Coronary artery (tissue), 2 donors: ENCODE measurements around the gene VGLL4.
"Not testable (repeated sequence)": the region's sequence is repeated elsewhere in the genome, so short reads cannot be mapped to it uniquely, and the experiment has no call there.

ENCODE experiments used
- DNase-seq: peaks from one replicate; pipeline ENCODE4 v3.0.0-alpha.2; 2017; ENCODE audit warnings: low spot score
- H3K27ac ChIP-seq, 2 donors: fragments of 200-600 bp; sonication (generic); one replicate each; pipeline ENCODE4 v1.5.1; 2016 to 2019
- H3K4me3 ChIP-seq: fragments of 200-600 bp; sonication (generic); 2 replicates; pipeline ENCODE4 v1.5.1; 2016; ENCODE audit warnings: mild to moderate bottlenecking, moderate library complexity
- CTCF ChIP-seq: fragments of 200-600 bp; sonication (generic); IDR thresholded peaks from one replicate; pipeline ENCODE4 v1.5.1; 2019; ENCODE audit warnings: antibody characterized with exemption

Gene VGLL4

GRCh38 chr3:11603628-11604027 lies 40.1 kb downstream of the VGLL4 start:
- peak; percentile 93 for DNase-seq

GRCh38 chr3:11602886-11603527 lies 40.7 kb downstream of the VGLL4 start:
- DNase-seq, result no peak
- no peak overlapping the region for H3K4me3 ChIP-seq
- peak overlapping the region; percentile 89 to 96 for H3K27ac ChIP-seq
- TF ChIP-seq CTCF, result no peak

More at GRCh38 chr3:11603628-11604027, 40.1 kb downstream of the VGLL4 start:
- Histone ChIP-seq H3K27ac (peak overlapping the region; percentile 89 to 96), H3K4me3 (peak overlapping the region; percentile 36)
- TF ChIP-seq CTCF, result no peak

- no peak for DNase-seq
- peak overlapping the region; percentile 89 to 96 for H3K27ac ChIP-seq
- no peak for TF ChIP-seq CTCF
- H3K4me3 ChIP-seq, result no peak overlapping the region
Measured at GRCh38 chr3:11602239-11602840, 41.4 kb downstream of the VGLL4 start.

GRCh38 chr3:11601446-11602238 lies 42.1 kb downstream of the VGLL4 start:
- H3K27ac ChIP-seq, result peak overlapping the region; percentile 89 to 96
- peak; percentile 91 for DNase-seq
- H3K4me3 ChIP-seq, result peak overlapping the region; percentile 45
- TF ChIP-seq CTCF, result no peak

- TF ChIP-seq CTCF, result no peak
- DNase-seq, result peak; percentile 94
- Histone ChIP-seq H3K27ac (peak overlapping the region; percentile 89 to 96), H3K4me3 (peak overlapping the region; percentile 28)
Measured at GRCh38 chr3:11600501-11601282, 43.0 kb downstream of the VGLL4 start.

GRCh38 chr3:11596387-11596786 lies 47.3 kb downstream of the VGLL4 start:
- TF ChIP-seq CTCF, result no peak
- H3K4me3 ChIP-seq, result no peak overlapping the region
- DNase-seq, result no peak
- peak overlapping the region in 1 of 2 donors; percentile 50 for H3K27ac ChIP-seq

GRCh38 chr3:11595024-11595423 lies 48.7 kb downstream of the VGLL4 start:
- H3K4me3 ChIP-seq, DNase-seq, H3K27ac ChIP-seq: not testable (repeated sequence)
